GM21423 (cell line): Measurements from ENCODE around the gene PLEKHJ1.
A peak's percentile ranks its signal among the peaks of the same experiment; 100 is the strongest.

Experiments used
- ATAC-seq: cut with Tn5 transposase; IDR thresholded peaks from one replicate; pipeline ENCODE4 v1.9.1; 2021; ENCODE audit warnings: mild to moderate bottlenecking, moderate library complexity; ENCODE audit not compliant: unreplicated experiment

The PLEKHJ1 gene

DNA sequence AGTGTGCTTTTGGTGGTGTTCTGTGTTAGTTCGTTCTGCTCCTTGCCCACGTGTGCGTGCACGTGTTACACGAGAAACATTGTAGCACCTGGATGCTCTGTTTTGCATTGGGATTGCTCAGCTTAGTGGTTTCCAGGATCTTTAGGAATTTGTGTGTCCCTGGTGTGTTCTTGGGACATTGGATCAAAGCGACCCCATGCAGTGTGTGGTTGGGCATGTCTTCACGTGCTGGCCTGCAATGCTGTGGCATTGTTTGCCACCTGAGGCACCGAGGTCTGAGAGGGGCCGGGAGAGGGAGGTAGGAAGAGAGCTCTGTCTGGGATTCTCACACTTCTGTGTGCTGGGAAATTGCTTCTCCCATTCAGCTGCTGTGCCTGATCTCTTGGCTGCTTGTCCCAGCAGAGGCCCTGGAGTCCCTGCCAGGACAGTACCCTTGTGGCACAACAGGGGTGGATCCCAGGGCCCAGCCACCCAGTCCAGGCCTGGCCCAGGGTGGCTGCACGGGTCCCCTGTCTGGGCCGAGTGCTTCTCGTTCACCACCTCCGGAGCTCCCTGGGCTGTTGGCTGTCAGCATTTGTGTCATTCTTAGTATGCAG is 11.3 kb downstream of the PLEKHJ1 start:
- no peak for ATAC-seq

DNA sequence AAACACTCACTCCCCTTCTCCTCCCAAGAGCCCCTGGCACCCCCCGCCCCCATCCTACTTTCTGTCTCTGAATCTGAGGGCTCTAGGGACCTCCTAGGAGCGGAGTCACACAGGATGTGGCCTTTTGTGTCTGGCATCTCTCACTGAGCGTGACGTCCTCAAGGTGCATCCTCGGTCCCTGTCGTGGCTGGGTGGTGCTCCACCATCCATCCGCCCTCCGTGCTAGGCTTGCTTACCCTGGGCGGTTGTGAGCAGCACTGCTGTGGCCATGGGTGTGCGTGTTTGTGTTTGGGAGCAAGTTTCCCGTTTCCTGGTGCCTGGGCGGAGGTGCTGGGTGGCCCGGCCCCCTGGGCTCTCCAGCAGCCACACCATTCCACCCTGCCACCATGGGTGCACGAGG is 12.2 kb downstream of the PLEKHJ1 start:
- ATAC-seq: peak; percentile 57

DNA sequence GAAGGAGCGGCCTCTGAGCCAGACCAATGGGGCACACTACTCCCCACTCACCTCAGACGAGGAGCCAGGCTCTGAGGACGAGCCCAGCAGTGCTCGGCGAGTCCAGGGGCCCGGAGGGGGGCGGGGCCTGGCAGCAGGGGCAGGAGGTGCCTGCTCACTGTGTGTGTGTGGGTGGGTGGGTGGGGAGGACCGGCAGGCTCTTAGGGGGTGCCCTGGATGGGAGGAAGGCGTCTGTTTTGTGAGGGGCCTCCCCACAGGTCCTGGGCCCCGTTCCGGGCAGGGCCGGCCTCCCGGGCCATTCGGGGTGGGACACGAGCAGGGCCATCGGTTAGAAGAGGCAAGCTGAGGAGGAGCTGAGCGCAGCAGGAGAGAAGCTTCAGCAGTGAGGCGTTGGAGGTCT is 12.7 kb downstream of the PLEKHJ1 start:
- no peak for ATAC-seq

DNA sequence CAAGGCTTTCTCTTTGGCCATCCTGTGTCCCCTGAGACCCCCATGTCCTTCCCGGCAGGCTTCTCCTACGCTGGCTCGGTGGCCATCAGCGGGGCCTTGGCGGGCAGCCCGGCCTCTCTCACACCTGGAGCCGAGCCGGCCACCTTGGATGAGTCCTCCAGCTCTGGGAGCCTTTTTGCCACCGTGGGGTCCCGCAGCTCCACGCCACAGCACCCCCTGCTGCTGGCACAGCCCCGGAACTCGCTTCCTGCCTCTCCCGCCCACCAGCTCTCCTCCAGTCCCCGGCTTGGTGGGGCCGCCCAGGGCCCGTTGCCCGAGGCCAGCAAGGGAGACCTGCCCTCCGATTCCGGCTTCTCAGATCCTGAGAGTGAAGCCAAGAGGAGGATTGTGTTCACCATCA is 14.2 kb downstream of the PLEKHJ1 start:
- no peak for ATAC-seq

DNA sequence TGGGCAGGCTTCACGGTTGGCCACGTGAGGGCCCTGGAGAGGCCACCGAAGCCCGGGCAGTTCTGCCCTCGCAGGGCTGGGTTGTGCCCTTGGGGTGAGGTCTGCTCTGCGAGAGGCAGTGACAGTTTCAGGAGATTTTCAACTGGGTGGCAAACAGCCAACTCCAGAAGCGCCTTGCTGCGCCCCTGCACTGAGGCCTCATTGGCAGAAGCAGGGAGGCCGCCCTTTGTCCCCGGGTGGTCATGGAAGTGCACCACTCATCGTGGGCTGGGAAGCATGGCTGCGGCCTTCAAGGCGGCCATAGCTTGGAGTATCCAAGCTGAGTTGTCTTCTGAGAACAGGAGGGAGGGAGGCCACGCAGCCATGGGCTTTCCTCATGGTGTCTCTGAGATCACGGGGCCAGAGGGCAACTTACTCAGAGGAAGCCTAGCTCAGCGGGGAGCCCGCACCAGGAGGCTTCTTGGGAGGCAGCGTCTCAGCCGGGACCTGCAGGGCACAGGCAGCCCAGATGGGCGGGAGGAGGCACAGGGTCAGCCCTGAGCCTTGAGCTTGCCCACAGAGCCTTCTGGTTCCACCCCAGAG is 14.8 kb downstream of the PLEKHJ1 start:
- no peak for ATAC-seq

DNA sequence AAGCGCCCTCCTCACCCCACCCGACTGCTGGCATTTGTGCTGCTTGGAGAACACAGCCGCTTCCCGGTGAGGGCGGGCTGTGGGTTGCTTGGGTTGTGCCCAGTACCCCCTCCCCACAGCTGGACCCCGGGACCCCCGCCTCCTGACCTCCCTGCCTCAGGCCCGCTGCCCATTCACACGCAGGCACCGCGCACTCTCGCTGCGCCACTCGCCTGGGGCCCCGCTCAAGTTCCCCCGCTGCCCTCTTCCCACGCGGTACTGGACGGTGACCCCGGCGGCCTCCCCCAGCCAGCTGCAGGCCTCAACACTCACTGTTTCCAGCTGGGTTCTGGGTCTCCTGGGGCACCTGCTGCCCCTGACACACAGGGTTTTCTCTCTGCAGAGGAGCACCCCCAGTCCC is 16.4 kb downstream of the PLEKHJ1 start:
- ATAC-seq: no peak

DNA sequence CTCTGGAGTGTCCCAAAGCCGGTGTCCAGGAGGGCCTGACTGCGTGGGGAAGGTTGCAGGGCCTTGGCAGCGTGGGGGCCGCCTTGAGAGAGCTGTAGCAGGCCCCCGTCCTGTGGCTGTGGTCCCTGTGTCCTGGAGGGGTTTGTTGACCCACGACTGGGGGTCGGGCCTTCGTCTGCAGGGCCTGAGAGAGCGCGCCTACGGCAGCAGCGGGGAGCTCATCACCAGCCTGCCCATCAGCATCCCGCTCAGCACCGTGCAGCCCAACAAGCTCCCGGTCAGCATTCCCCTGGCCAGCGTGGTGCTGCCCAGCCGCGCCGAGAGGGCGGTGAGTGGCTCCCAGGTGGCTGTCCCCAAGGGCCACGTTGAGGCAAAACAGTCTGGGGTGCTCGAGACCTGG is 18.5 kb downstream of the PLEKHJ1 start:
- ATAC-seq: no peak

DNA sequence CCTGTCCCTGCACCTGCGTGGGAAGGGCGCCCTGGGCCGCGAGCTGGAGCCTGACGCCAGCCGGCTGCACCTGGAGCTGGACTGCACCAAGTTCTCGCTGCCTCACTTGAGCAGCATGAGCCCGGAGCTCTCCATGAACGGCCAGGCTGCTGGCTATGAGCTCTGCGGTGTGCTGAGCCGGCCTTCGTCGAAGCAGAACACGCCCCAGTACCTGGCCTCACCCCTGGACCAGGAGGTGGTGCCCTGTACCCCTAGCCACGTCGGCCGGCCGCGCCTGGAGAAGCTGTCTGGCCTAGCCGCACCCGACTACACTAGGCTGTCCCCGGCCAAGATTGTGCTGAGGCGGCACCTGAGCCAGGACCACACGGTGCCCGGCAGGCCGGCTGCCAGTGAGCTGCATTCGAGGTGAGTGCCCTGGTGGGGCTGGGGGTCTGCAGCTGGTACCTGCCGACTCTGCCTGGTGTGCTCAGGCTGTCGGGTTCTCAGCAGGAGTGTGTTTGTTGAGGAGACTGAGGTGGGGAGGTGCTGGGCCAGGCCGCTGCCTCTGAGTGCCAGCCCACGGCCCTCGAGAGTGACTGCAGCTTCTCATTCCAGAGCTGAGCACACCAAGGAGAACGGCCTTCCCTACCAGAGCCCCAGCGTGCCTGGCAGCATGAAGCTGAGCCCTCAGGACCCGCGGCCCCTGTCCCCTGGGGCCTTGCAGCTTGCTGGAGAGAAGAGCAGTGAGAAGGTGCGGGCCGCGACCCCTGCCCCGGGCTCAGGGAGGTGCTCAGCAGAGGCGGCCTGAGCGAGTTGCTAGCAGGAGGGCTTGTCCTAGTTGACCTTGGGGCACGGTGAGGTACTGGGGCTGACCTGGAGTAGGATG is 19.5 kb downstream of the PLEKHJ1 start:
- no peak for ATAC-seq

DNA sequence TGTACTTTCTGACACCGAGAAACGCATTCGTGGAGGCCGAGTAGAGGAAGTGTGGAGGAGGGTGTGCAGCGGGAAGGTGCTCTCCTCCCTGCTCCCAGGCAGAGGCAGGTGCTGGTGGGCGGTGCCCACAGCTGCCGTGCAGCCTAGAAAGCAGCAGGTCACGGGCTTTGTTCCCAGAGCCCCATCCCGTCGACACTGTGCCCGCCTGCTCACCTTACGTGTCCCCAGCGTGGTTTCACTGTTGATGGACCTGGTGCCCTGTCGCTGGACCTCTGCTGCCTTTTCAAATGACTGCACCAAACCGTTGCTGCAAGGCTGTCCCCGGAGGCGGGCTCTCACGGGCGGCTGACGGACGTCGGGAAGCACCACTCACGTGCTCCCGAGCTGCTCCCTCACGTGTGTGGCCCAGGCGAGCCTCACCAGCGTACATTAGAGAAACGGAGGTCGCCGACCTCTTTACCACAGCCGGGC is 20.8 kb downstream of the PLEKHJ1 start:
- no peak for ATAC-seq

DNA sequence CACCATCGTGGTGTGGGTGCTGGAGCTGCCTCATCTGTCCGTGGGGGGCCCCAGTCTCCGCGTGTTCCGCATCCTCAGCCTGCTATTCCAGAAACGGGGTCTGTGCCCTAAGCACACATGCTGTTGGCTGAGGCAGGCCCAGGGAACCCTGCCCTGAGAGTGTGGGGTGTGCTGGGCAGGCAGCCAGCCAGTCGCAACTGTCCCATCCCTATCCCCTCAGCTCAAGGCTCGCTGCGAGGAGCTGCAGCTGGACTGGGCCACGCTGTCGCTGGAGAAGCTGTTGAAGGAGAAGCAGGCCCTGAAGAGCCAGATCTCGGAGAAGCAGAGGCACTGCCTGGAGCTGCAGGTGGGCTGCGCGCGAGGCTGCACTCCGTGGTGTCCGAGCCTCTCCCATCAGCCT is 21.9 kb downstream of the PLEKHJ1 start:
- ATAC-seq: no peak

DNA sequence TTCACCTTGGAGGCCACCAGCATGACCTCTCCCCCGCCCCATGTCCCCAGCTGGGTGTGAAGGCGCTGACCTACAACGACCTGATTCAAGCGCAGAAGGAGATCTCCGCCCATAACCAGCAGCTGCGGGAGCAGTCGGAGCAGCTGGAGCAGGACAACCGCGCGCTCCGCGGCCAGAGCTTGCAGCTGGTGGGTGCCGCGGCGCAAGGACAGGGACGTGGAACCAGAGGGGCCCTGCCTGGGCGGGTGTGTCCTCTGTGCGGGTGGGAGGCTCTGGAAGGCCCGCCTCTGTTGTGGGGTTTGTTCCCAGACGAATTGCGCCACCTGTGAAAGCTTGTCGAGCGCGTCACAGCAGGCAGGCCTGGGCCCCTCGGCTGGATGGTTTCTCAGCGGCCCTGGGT is 22.3 kb downstream of the PLEKHJ1 start:
- no peak for ATAC-seq

DNA sequence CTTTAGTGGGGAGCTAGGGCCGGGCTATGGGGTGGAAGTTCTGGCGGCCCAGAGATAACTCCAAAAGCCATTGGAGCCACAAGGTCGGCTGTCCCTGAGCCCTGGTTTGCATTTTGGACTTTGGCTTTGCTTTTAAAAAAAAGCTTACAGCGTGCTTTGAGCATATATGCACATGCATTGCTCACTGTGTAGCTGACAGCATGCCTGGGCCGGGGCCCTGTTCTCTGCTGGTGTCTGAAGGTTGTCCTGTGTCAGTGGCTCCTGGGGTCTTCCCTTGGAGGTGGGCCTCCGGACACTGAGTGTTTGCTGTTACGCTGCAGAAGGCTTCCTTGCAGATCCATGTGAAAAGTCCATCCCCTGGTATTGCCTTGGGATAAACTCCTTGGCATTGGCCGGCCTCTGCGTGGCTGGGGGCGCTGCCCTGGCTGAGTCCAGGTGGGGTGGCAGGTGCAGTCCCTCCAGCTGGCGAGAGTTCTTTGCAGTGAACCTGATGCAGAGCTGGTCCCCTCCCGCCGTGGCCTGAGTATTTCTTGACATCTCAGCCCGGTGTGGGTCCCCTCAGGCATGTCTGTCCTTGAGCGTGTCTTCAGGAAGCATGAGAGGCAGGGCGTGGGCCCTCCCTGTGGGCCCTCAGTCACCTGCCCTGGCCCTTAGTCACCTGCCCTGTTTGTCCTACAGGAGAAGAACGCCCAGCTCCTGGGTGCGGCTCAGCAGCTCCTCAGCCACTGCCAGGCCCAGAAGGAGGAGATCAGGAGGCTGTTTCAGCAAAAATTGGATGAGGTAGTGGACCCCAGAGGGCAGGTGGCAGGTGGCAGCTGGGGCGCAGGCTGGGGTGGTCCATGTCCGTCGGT is 23.0 kb downstream of the PLEKHJ1 start:
- ATAC-seq: no peak

DNA sequence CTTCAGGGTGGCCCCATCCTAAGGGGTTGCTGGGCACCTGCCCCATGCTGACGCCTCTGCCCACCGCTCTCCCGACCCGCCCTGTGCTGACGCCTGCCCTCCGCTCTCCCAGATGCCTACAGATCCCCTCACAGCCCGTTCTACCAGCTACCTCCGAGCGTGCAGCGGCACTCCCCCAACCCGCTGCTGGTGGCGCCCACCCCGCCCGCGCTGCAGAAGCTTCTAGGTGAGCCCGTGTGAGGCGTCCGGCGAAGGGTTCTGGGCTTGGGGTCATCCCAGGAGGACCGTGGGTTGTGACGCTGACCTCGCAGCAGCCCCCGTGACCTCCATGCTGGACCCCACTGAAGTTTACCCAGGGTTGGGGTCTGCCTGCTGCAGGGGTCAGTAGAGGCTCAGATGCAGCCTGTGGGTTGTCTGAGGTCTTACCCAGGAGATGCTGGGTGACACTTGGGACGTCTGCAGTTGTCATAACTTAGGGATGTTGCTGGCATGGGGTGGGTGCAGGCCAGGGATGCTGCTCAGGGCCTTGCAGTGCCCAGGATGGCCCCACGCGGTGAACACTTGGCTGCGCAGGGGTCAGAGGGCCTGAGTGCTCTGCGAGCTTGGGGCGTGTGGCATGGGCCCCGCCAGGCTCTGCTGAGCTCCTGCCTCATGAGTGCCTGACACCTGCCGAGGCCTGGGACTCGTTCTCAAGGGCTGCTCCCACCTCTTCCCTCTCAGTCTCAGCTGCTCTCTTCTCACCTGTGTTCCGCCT is 25.0 kb downstream of the PLEKHJ1 start:
- no peak for ATAC-seq

DNA sequence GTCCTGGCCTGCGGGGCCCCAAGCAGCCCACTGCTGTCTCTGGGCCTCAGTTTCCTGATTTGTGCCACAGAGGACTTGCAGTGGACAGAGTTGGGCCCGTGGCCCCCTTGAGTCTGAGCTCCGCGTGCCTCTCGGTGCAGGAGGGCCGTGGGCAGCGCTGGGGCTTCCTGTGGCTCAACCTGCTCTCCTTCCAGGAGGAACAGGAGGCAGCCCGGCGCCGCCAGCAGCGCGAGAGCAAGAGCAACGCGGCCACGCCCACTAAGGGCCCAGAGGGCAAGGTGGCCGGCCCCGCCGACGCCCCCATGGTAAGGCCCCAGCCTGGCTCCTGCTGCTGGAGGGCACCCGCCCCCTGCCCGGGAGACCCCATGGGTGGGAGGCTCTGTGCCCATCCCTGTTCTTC is 25.9 kb downstream of the PLEKHJ1 start:
- ATAC-seq: no peak

DNA sequence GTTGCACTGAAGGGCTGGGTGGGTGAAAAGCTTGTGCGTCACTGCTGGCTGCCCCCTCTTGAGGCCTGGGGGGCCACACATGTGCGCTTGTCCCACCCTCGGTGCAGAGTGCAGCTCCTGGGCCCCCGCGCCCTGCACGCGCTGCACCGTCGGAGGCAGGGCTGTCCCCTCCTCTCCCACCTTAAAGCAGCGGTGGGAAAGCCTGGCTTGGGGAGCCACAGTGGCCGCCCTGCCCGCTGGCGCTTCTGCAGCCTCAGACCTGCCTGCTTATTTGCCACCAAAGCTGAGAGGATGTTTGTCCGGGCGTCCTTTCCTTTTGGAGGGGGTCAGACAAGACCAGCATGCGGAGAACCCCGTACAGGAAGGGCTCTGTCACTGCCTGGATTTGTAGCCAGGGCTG is 26.7 kb downstream of the PLEKHJ1 start:
- no peak for ATAC-seq

DNA sequence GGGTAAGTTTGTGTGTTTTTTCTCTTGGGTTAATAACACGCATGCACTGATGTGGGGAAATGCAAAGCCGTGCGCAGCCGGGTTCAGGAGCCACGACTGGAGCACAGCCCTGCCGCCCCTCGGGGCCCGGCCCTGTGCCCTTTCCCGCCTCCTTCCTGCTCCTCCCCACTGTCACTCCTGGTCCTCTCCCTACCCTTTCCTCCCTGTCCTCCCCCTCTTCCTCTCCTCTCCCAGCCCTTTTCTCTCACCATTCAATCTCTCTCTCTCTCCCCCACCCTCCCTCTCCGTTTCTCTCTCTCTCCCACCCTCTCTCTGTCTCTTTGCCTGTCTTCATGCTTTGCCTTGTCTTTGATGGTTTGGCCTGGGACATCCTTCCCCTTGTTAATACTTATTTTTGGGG is 27.2 kb downstream of the PLEKHJ1 start:
- ATAC-seq: no peak

DNA sequence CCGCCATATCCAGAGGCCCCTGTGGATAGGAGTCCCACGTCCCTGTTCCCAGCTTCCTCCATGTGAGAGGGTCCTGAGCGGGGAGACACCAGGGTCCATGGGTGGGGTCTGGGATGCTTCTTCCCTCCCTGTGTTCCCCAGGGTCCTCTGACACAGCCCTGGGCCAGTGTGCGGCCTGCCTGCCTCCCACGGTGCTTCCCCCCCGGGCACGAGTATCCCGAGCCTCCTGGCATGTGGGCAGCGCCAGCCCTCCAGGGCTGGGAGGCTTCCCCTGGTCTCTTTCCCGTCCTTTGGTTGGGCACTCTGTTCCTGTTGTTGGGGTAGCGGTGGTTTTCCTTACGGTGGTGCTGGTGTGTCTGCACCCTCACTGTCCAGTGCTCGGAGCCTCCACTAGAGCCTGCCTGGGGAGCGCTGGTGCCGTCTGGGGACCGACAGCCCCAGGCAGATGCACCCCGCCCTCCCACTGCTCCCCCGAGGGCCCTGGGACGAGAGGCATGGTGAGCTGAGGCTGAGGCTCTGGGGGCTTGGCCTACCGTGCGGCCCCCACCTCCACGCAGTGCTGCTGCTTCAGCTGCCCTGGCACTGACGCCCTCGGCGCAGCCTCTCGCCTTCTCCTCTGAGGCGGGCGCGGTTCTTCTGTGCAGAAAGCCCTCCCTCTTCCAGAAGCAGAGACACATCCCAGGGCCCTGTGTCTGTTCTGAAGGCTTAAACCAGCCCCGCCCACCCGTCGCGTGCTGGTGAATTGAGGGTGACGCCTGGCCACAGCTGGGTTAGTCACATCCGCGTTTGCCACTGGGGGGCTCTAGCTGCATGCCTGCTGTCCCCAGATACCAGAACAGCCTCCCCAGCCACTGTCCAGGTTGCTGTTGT is 27.9 kb downstream of the PLEKHJ1 start:
- no peak for ATAC-seq

DNA sequence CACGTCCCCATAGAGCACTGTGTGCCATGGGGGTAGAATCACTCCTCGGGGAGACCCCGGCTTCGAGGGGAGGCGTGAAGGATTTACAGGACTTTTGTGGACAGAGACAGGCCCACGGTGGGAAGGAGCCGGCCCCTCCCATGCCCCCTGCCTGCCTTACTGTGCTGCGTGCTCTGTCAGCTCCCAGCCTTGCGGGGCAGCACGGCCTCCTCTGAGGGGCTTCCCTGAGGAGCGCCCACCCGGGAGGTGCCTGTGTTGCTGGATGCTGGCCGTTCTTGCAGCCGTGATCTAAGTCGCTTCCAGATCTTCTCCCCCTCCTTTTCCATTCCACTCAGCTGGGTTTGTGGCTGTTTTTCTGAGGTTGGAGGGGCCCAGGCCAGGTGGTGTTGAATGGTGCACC is 29.1 kb downstream of the PLEKHJ1 start:
- no peak for ATAC-seq

DNA sequence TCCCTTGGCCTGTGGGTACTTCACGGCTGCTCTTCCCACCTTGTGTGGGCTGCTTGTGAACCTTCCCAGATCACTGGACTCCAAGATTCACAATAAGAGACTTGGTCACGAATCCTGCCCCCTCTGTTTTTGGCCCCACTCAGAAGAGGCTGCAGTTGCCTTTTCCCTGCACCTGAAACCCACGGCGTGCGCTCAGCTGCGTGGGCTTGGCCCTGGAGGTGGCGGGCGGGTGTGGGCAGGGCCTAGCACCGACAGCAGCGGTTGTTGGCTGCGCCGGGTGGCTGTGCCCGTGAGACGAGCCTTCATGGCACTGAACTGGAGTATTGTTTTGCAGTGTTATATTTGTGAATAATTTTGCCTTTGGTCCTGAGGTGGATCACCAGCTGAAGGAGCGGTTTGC is 33.8 kb downstream of the PLEKHJ1 start:
- no peak for ATAC-seq
